ENCODE measurements around the gene CAMSAP2. TPM values are rescaled to one million over a fixed set of nuclear protein-coding genes. Genes with fewer than 3 reads are reported as not detected.
A peak's percentile ranks its signal among the peaks of the same experiment; 100 is the strongest.

CAMSAP2 gene, protein sequence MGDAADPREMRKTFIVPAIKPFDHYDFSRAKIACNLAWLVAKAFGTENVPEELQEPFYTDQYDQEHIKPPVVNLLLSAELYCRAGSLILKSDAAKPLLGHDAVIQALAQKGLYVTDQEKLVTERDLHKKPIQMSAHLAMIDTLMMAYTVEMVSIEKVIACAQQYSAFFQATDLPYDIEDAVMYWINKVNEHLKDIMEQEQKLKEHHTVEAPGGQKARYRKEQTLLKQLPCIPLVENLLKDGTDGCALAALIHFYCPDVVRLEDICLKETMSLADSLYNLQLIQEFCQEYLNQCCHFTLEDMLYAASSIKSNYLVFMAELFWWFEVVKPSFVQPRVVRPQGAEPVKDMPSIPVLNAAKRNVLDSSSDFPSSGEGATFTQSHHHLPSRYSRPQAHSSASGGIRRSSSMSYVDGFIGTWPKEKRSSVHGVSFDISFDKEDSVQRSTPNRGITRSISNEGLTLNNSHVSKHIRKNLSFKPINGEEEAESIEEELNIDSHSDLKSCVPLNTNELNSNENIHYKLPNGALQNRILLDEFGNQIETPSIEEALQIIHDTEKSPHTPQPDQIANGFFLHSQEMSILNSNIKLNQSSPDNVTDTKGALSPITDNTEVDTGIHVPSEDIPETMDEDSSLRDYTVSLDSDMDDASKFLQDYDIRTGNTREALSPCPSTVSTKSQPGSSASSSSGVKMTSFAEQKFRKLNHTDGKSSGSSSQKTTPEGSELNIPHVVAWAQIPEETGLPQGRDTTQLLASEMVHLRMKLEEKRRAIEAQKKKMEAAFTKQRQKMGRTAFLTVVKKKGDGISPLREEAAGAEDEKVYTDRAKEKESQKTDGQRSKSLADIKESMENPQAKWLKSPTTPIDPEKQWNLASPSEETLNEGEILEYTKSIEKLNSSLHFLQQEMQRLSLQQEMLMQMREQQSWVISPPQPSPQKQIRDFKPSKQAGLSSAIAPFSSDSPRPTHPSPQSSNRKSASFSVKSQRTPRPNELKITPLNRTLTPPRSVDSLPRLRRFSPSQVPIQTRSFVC (N-terminal part only)
- polyA plus RNA-seq (2012; rRNA removed): 5.5 and 7.3 TPM in 2 replicates
- 8.2 and 9.8 TPM in 2 replicates for polyA plus RNA-seq (2012; cell fraction: cytosol; rRNA removed)
- 3.5 and 10.0 TPM in 2 replicates for polyA plus RNA-seq (2012; cell fraction: nucleus; rRNA removed)

DNA sequence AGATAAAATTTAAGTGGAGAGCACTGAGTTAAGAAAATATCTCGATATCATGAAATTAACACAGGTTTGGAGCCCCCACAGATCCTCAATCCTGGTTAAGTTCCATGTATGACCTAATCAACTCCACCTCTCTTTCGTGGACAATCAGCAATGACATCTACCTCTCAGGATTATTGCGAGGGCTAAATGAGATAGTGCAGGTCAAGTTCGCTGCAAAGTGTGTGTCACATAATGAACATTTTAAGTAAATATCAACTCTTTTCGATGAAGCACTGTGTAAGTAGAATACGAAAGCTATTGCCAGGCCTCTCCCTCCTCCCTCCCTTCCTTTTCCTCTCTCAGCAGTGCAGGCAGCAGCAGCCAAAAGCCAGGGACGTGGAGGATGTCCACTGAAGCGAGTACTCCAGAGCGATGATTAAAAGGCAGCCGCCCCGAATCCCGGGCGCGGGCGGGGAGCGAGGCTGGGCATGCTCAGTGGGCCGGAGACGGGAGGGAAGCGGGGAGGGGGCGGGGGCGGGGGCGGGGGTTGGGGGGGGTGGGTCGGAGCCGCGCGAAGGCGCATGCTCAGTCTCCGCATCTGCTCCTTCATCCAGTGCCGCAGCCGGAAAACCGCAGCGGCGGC, at the start of gene CAMSAP2:
Gene CAMSAP2 (plus strand): TSS at position 567 of the 622 bp plus-strand sequence. CDS start 935 bp downstream, outside the sequence.
- WGBS (ENCODE audit: low lambda C conversion rate): 4% methylated on average over 27 of the region's 33 CpGs
- peak; percentile 94 for DNase-seq
- ChIA-PET POLR2A (interaction anchor here (1.0 to 3.7 kb wide), 2 partner anchors 69 to 110 kb away, joined by 3 to 20 read pairs; partner anchors contain the start of gene DDX59), CTCF (interaction anchor here (1.0 to 1.5 kb wide), 2 partner anchors 65 to 116 kb away, joined by 3 to 6 read pairs; no protein-coding TSS in a partner anchor)
- Histone ChIP-seq H3K36me3 (replicated peaks in 1 of 2; ENCODE audit: control insufficient read depth in 1 of 2, insufficient read depth in 2 of 2, low read length in 1 of 2) (peaks cover 0 to 9% of the 10 kb centered on the region in 2 experiments), H3K4me2 (peak within 1 kb of the TSS; percentile 92), H4K20me1 (ENCODE audit: insufficient read depth) (peaks cover 37% of the 10 kb centered on the region), H3K27me3 (ENCODE audit: insufficient read depth) (no peaks in the 10 kb centered on the region), H2AFZ (ENCODE audit: low read depth) (peak within 1 kb of the TSS; percentile 96), H3K27ac (ENCODE audit: low read depth in 2 of 2, low read length in 1 of 2) (peak within 1 kb of the TSS; percentile 99), H3K9me2 (no peaks in the 10 kb centered on the region), H3K4me3 (ENCODE audit: low read depth in 2 of 2, low read length in 1 of 2) (peak within 1 kb of the TSS; percentile 66 to 98), H3F3A (replicated peaks; ENCODE audit: insufficient read depth) (peaks cover 11% of the 10 kb centered on the region), H3K9ac (peak within 1 kb of the TSS; percentile 99), H3K79me2 (ENCODE audit: insufficient read depth) (peaks cover 39% of the 10 kb centered on the region), H3K4me1 (ENCODE audit: control insufficient read depth in 1 of 2, insufficient read depth in 2 of 2, low read depth in 1 of 2, low read length in 1 of 2) (peaks cover 6 to 18% of the 10 kb centered on the region in 2 experiments; a peak in 3 of 4 replicates), H3K9me3 (no peaks in the 10 kb centered on the region)
- no peak for TF ChIP-seq JUND (IDR thresholded peaks at IDR 0.05)
- TF ChIP-seq FOSL2 (IDR thresholded peaks at IDR 0.05; ENCODE audit: borderline replicate concordance, low read depth): no peak
- TF ChIP-seq SIN3A (IDR thresholded peaks at IDR 0.05; ENCODE audit: borderline replicate concordance, low read depth, low read length): peak; percentile 22; the same call in 1 of the 2 replicates
- no peak for TF ChIP-seq FOXJ3 (CRISPR knock-in tag; IDR thresholded peaks at IDR 0.05)
- peak; percentile 73 for TF ChIP-seq TAF1 (IDR thresholded peaks at IDR 0.05; ENCODE audit: borderline replicate concordance, low read depth, low read length)
- TF ChIP-seq EZH2phosphoT487 (IDR thresholded peaks at IDR 0.05; ENCODE audit: borderline replicate concordance, low read depth): no peak
- TF ChIP-seq GABPA (IDR thresholded peaks at IDR 0.05; ENCODE audit: low read depth): no peak
- TF ChIP-seq, protein P1, sequence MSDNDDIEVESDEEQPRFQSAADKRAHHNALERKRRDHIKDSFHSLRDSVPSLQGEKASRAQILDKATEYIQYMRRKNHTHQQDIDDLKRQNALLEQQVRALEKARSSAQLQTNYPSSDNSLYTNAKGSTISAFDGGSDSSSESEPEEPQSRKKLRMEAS (IDR thresholded peaks at IDR 0.05; ENCODE audit: low read depth): 0 out of 2 replicates have a peak, but pooled peaks have one; percentile 9
- TF ChIP-seq GATA2 (CRISPR knock-in tag; IDR thresholded peaks at IDR 0.05): peak; percentile 12; the same call in 1 of the 2 replicates
- TF ChIP-seq, protein P2, sequence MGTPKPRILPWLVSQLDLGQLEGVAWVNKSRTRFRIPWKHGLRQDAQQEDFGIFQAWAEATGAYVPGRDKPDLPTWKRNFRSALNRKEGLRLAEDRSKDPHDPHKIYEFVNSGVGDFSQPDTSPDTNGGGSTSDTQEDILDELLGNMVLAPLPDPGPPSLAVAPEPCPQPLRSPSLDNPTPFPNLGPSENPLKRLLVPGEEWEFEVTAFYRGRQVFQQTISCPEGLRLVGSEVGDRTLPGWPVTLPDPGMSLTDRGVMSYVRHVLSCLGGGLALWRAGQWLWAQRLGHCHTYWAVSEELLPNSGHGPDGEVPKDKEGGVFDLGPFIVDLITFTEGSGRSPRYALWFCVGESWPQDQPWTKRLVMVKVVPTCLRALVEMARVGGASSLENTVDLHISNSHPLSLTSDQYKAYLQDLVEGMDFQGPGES (IDR thresholded peaks at IDR 0.05; ENCODE audit: low read depth, low read length): no peak
- peak; percentile 82 for TF ChIP-seq POLR2AphosphoS5 (IDR thresholded peaks at IDR 0.05; ENCODE audit: low read depth, low read length)
- TF ChIP-seq RXRA (IDR thresholded peaks at IDR 0.05; ENCODE audit: borderline replicate concordance, low read depth): no peak
- TF ChIP-seq, protein P3, sequence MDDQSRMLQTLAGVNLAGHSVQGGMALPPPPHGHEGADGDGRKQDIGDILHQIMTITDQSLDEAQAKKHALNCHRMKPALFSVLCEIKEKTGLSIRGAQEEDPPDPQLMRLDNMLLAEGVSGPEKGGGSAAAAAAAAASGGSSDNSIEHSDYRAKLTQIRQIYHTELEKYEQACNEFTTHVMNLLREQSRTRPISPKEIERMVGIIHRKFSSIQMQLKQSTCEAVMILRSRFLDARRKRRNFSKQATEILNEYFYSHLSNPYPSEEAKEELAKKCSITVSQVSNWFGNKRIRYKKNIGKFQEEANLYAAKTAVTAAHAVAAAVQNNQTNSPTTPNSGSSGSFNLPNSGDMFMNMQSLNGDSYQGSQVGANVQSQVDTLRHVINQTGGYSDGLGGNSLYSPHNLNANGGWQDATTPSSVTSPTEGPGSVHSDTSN (IDR thresholded peaks at IDR 0.05): no peak; the same call in 1 of the 2 replicates
- peak; percentile 32 for TF ChIP-seq MXI1 (IDR thresholded peaks at IDR 0.05; ENCODE audit: low read depth, low read length)
- peak; percentile 73 for TF ChIP-seq NRF1 (IDR thresholded peaks at IDR 0.05; ENCODE audit: low read depth, low read length)
- TF ChIP-seq ELF1 (IDR thresholded peaks at IDR 0.05): no peak
- TF ChIP-seq RAD21 (IDR thresholded peaks at IDR 0.05; ENCODE audit: low read length): peak; percentile 29
- TF ChIP-seq FOXM1 (IDR thresholded peaks at IDR 0.05; ENCODE audit: low read depth): no peak
- TF ChIP-seq, protein P4, sequence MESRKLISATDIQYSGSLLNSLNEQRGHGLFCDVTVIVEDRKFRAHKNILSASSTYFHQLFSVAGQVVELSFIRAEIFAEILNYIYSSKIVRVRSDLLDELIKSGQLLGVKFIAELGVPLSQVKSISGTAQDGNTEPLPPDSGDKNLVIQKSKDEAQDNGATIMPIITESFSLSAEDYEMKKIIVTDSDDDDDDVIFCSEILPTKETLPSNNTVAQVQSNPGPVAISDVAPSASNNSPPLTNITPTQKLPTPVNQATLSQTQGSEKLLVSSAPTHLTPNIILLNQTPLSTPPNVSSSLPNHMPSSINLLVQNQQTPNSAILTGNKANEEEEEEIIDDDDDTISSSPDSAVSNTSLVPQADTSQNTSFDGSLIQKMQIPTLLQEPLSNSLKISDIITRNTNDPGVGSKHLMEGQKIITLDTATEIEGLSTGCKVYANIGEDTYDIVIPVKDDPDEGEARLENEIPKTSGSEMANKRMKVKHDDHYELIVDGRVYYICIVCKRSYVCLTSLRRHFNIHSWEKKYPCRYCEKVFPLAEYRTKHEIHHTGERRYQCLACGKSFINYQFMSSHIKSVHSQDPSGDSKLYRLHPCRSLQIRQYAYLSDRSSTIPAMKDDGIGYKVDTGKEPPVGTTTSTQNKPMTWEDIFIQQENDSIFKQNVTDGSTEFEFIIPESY (IDR thresholded peaks at IDR 0.05; ENCODE audit: borderline replicate concordance, low read depth): no peak
